Neutrophil (primary cell): ENCODE data around the gene CDH5.

Experiments
- H3K27ac ChIP-seq: fragments of 200-600 bp; sonication (generic); 2 replicates; pipeline ENCODE4 v1.5.1; 2016; ENCODE audit warnings: mild to moderate bottlenecking, moderate library complexity
- H3K27me3 ChIP-seq: fragments of 200-600 bp; sonication (generic); 2 replicates; pipeline ENCODE4 v1.6.0; 2016; ENCODE audit warnings: mild to moderate bottlenecking
- H3K36me3 ChIP-seq: fragments of 200-600 bp; sonication (generic); 2 replicates; pipeline ENCODE4 v1.5.1; 2017
- H3K4me1 ChIP-seq, 2 experiments: fragments of 200-600 bp in 1 of 2; sonication (generic) in 1 of 2; 1 replicate in 1 of 2; 2 replicates in 1 of 2; pipeline versions ENCODE4 v1.5.1 to v1.6.1; 2013 to 2016; ENCODE audit warnings: low read depth in 1 of 2, low read length in 1 of 2, mild to moderate bottlenecking in 1 of 2, moderate library complexity in 1 of 2; ENCODE audit not compliant: control insufficient read depth in 1 of 2, insufficient read depth in 1 of 2
- H3K4me3 ChIP-seq, 2 experiments: fragments of 200-600 bp in 1 of 2; sonication (generic) in 1 of 2; 1 replicate in 1 of 2; 2 replicates in 1 of 2; pipeline ENCODE4 v1.5.1; 2013 to 2016; ENCODE audit warnings: low read depth in 1 of 2, low read length in 1 of 2, mild to moderate bottlenecking in 1 of 2, moderate library complexity in 1 of 2
- H3K9me3 ChIP-seq: fragments of 200-600 bp; sonication (generic); 2 replicates; pipeline ENCODE4 v1.5.1; 2016
- CTCF ChIP-seq: fragments of 200-600 bp; sonication (generic); IDR thresholded peaks from 2 replicates; pipeline ENCODE4 v1.5.1; 2016; ENCODE audit warnings: antibody characterized with exemption

The CDH5 gene

GRCh38 chr16:66346221-66346620 lies 20.3 kb upstream of the CDH5 start:
- Histone ChIP-seq H3K27ac (no peak overlapping the region), H3K9me3 (no peaks in the 10 kb centered on the region), H3K4me3 (no peak overlapping the region), H3K27me3 (no peaks in the 10 kb centered on the region), H3K4me1 (no peaks in the 10 kb centered on the region), H3K36me3 (no peaks in the 10 kb centered on the region)
- TF ChIP-seq CTCF = no peak

GRCh38 chr16:66352304-66352703 lies 14.2 kb upstream of the CDH5 start:
- no peak for TF ChIP-seq CTCF
- peaks cover 22% of the 10 kb centered on the region for H3K27me3 ChIP-seq

GRCh38 chr16:66353055-66353454 lies 13.4 kb upstream of the CDH5 start:
- no peak for TF ChIP-seq CTCF
- Histone ChIP-seq H3K36me3 (no peaks in the 10 kb centered on the region), H3K4me3 (no peak overlapping the region), H3K27ac (no peak overlapping the region), H3K27me3 (peaks cover 22% of the 10 kb centered on the region), H3K4me1 (no peaks in the 10 kb centered on the region), H3K9me3 (no peaks in the 10 kb centered on the region)

More at GRCh38 chr16:66352304-66352703, 14.2 kb upstream of the CDH5 start:
- H3K4me1 ChIP-seq = no peaks in the 10 kb centered on the region
- no peak overlapping the region for H3K4me3 ChIP-seq
- H3K27ac ChIP-seq = no peak overlapping the region
- no peaks in the 10 kb centered on the region for H3K9me3 ChIP-seq
- H3K36me3 ChIP-seq = no peaks in the 10 kb centered on the region

- H3K36me3 ChIP-seq = no peaks in the 10 kb centered on the region
- H3K27ac ChIP-seq = no peak overlapping the region
- no peak overlapping the region for H3K4me3 ChIP-seq
- H3K4me1 ChIP-seq = no peaks in the 10 kb centered on the region
- no peaks in the 10 kb centered on the region for H3K9me3 ChIP-seq
- H3K27me3 ChIP-seq = peaks cover 22% of the 10 kb centered on the region
- no peak for TF ChIP-seq CTCF
Measured at GRCh38 chr16:66354034-66354909, 12.2 kb upstream of the CDH5 start.

- Histone ChIP-seq H3K27ac (no peak overlapping the region), H3K27me3 (peaks cover 25% of the 10 kb centered on the region), H3K36me3 (no peaks in the 10 kb centered on the region), H3K4me3 (no peak overlapping the region), H3K4me1 (peaks cover 0 to 5% of the 10 kb centered on the region in 2 experiments), H3K9me3 (no peaks in the 10 kb centered on the region)
- TF ChIP-seq CTCF = no peak
Measured at GRCh38 chr16:66355526-66355925, 11.0 kb upstream of the CDH5 start.
